Measurements from ENCODE around the gene C1QTNF6. TPM values are rescaled to one million over a fixed set of nuclear protein-coding genes. Genes with fewer than 3 reads are reported as not detected.

The C1QTNF6 gene
- total and polyA plus RNA-seq, 9 donors: 10.3 to 28.9 (median 17.5) TPM

DNA sequence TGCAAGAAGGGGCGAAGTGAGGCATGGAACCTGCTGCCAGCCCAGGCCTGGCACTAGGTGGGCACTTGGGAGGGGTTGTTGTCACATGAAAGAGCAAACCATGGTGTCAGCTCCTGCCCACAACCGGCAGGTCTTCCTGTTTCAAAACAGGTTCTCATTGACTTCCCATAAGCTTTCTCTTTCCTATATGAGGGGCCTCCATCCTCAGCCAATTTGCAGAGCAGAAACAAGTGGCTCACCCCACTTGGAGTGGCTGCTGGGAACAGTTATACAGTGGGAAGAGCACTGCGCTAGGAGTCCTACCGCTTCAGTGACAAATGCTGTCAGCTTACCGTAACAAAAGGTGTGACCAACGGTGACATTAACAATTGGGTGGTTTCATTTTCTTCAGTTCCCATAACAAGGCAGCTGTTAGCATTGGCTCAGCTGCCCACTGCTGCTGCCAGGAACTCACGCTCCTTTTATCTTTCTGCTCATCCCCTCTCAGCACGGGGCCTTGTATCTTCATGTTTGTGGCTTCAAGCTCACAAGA lies 34.5 kb upstream of the C1QTNF6 start:
- H3K36me3 ChIP-seq (ENCODE audit: control insufficient read depth, insufficient read depth, low read length): no peaks in the 10 kb centered on the region
- WGBS (ENCODE audit: insufficient coverage): 84% methylated on average over 7 of the region's 8 CpGs
- no peak overlapping the region for H3K4me3 ChIP-seq (ENCODE audit: low read length)
- H3K27me3 ChIP-seq (ENCODE audit: control insufficient read depth, insufficient read depth, low read length): peaks cover 2% of the 10 kb centered on the region
- no peak overlapping the region for H3K27ac ChIP-seq (ENCODE audit: low read length)
- H3K4me1 ChIP-seq (ENCODE audit: control insufficient read depth, insufficient read depth, low read length): peaks cover 2% of the 10 kb centered on the region
- no peak for DNase-seq
- H3K9me3 ChIP-seq (replicated peaks; ENCODE audit: control insufficient read depth, low read depth, low read length): no peaks in the 10 kb centered on the region

DNA sequence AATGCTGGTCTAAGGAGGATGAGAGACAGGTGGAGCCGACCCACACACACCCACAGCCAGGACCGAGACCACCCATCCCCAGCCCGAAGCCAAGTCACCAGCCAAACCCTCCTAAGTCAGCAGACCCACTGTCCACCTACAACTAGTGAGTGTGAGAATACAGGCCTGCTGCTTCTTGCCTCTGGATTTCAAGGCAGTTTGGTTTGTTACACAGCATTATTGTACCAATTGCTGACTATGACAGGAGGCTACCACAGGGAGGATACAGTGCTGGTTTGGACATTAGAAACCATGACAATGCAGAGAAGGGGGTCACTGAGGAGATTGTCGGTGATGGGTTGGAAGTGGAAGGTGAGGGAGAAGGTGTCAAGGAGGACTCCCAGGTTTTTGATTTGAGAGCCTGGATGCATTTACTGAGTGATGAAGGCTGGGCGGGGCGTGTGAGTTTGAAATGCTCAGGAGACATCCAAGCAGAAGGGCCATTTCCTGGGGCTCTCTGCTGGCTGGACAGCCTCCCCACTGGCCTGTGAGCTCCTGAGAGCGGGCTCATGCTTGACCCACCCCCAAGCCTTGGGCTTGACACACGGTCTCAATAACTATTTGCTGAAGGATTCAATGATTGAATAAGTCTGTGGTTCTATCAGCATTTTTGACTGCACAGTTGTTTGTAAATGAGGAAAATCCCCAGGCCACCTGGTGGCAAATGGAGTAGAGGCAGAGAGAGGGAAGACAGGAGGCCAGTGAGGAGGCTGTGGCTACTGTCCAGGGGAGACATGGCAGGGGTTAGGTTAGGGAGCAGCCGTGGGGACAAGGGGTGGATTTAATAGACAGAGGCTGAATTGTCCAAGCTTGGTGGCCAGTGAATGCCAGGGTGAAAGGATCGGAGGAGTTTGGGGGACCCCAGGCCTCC lies 33.6 kb upstream of the C1QTNF6 start:
- Histone ChIP-seq H3K36me3 (ENCODE audit: control insufficient read depth, insufficient read depth, low read length) (no peaks in the 10 kb centered on the region), H3K4me1 (ENCODE audit: control insufficient read depth, insufficient read depth, low read length) (peaks cover 2% of the 10 kb centered on the region), H3K4me3 (ENCODE audit: low read length) (no peak overlapping the region), H3K9me3 (replicated peaks; ENCODE audit: control insufficient read depth, low read depth, low read length) (no peaks in the 10 kb centered on the region), H3K27ac (ENCODE audit: low read length) (no peak overlapping the region), H3K27me3 (ENCODE audit: control insufficient read depth, insufficient read depth, low read length) (peaks cover 2% of the 10 kb centered on the region)
- DNase-seq: no peak
- WGBS (ENCODE audit: insufficient coverage): 92% methylated on average over 7 of the region's 10 CpGs

DNA sequence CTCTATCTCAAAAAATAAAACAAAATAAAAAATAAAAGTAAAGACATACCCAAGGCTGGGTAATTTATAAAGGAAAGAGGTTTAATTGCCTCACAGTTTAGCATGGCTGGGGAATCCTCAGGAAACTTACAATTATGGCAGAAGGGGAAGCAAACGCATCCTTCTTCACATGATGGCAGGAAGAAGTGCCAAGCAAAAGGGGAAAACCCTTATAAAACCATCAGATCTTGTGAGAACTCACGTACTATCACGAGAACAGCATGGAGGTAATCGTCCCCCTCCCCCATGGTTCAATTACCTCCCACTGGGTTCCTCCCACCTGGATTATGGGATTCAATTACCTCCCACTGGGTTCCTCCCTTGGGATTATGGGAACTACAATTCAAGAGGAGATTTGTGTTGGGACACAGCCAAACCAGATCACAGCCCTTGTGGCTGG lies 32.5 kb upstream of the C1QTNF6 start:
- Histone ChIP-seq H3K4me3 (ENCODE audit: low read length) (no peak overlapping the region), H3K4me1 (ENCODE audit: control insufficient read depth, insufficient read depth, low read length) (peaks cover 2% of the 10 kb centered on the region), H3K36me3 (ENCODE audit: control insufficient read depth, insufficient read depth, low read length) (no peaks in the 10 kb centered on the region), H3K27ac (ENCODE audit: low read length) (no peak overlapping the region), H3K27me3 (ENCODE audit: control insufficient read depth, insufficient read depth, low read length) (peaks cover 2% of the 10 kb centered on the region), H3K9me3 (replicated peaks; ENCODE audit: control insufficient read depth, low read depth, low read length) (no peaks in the 10 kb centered on the region)
- no CpG with 5 or more reads among the region's 4 CpGs for WGBS (ENCODE audit: insufficient coverage)
- no peak for DNase-seq

DNA sequence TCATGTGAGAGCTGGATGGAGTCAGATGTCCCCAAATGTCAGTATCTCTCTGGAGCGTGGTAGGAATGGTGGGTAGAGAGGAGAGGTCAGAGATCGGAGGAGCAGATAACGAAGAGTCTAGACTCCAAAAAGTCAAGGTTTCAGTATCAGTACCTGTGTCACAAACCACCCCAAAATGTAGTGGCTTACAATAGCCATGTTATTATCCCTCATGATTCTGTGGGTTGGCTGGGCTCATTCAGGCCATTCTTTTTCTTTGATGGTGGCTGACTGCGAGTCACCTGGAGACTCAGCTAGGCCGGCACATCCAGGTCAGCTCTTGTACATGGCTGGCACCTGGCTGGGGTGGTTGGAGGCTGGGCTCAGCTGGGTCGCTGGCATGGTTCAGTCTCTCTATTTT lies 31.5 kb upstream of the C1QTNF6 start:
- Histone ChIP-seq H3K9me3 (replicated peaks; ENCODE audit: control insufficient read depth, low read depth, low read length) (no peaks in the 10 kb centered on the region), H3K27ac (ENCODE audit: low read length) (no peak overlapping the region), H3K4me1 (ENCODE audit: control insufficient read depth, insufficient read depth, low read length) (peaks cover 2% of the 10 kb centered on the region), H3K27me3 (ENCODE audit: control insufficient read depth, insufficient read depth, low read length) (peaks cover 2% of the 10 kb centered on the region), H3K4me3 (ENCODE audit: low read length) (no peak overlapping the region), H3K36me3 (ENCODE audit: control insufficient read depth, insufficient read depth, low read length) (no peaks in the 10 kb centered on the region)
- DNase-seq: no peak
- WGBS (ENCODE audit: insufficient coverage): 82% methylated on average over 2 of the region's 6 CpGs

DNA sequence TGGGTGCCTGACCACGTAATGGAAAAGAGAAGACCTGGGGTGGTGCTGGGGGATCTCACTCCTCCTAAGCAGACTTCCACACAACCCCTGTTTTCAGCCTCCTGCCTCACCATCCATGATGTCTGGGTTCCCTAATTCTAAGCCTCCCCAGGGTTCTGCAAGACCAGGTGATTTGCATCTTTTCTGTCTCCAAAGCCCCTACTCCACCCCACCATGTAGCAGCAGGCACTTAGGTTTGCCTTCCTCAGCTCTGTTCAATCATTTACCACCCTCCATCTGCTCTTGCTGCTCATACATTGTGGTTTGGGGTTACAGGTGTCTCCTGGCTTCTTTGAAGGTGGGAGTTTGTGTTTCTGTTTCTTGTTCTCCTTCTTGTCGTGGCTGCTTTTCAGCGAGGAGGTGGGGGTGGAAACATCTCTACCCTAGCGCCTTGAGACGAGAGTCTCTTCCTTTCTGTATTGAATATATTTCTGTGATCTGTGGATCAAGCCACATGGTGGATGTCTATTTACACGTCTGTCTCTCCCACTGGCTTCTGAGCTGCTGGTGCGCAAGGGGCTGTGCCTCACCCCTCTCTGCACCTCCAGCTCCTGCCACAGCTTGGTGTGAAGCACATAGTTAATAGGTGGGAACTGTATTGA lies 30.8 kb upstream of the C1QTNF6 start:
- Histone ChIP-seq H3K4me3 (ENCODE audit: low read length) (no peak overlapping the region), H3K36me3 (ENCODE audit: control insufficient read depth, insufficient read depth, low read length) (no peaks in the 10 kb centered on the region), H3K27ac (ENCODE audit: low read length) (no peak overlapping the region), H3K4me1 (ENCODE audit: control insufficient read depth, insufficient read depth, low read length) (peaks cover 2% of the 10 kb centered on the region), H3K9me3 (replicated peaks; ENCODE audit: control insufficient read depth, low read depth, low read length) (no peaks in the 10 kb centered on the region), H3K27me3 (ENCODE audit: control insufficient read depth, insufficient read depth, low read length) (peaks cover 6% of the 10 kb centered on the region)
- no peak for DNase-seq
- WGBS (ENCODE audit: insufficient coverage): no CpG with 5 or more reads among the region's 7 CpGs

DNA sequence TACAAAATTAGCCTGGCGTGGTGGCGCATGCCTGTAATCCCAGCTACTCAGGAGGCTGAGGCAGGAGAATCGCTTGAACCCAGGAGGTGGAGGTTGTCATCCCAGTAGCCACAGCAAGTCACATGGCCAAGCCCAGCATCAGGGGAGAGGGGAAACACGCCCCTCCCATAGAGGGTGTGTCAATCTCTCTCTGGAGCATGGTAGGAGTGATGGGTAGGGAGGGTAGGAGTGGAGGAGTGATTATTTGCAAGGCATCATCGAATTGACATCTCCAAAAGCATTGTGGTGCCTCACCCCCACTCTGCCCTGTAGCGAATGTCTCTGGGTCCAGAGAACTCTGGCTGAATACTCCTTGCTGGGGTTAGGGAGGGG lies 30.3 kb upstream of the C1QTNF6 start:
- 83% methylated on average over 2 of the region's 6 CpGs for WGBS (ENCODE audit: insufficient coverage)
- no peak overlapping the region for H3K4me3 ChIP-seq (ENCODE audit: low read length)

DNA sequence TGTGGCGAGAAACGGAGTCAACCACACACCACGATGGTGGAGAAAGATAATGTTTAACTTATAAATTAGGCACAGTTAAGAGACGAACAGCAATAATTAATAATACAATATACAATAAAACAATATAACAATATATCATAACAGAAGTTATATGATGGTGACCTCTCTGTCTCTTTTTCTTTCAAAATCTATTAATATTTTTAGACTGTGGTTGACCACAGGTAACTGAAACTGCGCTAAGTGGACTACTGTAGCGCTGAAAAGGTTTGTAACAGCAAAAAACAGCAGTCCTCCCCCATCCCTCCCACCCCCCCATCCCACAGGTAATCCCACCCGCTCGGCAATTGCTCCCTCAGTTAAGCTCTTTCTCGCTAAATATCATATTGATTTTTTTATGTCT lies 27.8 kb upstream of the C1QTNF6 start:
- DNase-seq: no peak
- H3K36me3 ChIP-seq (ENCODE audit: control insufficient read depth, insufficient read depth, low read length): no peaks in the 10 kb centered on the region
- WGBS (ENCODE audit: insufficient coverage): no CpG with 5 or more reads among the region's 9 CpGs
- no peaks in the 10 kb centered on the region for H3K9me3 ChIP-seq (replicated peaks; ENCODE audit: control insufficient read depth, low read depth, low read length)
- H3K27ac ChIP-seq (ENCODE audit: low read length): no peak overlapping the region
- peaks cover 13% of the 10 kb centered on the region for H3K4me1 ChIP-seq (ENCODE audit: control insufficient read depth, insufficient read depth, low read length)
- no peak overlapping the region for H3K4me3 ChIP-seq (ENCODE audit: low read length)
- peaks cover 19% of the 10 kb centered on the region for H3K27me3 ChIP-seq (ENCODE audit: control insufficient read depth, insufficient read depth, low read length)

More for the DNA sequence above, 30.3 kb upstream of the C1QTNF6 start:
- peaks cover 2% of the 10 kb centered on the region for H3K4me1 ChIP-seq (ENCODE audit: control insufficient read depth, insufficient read depth, low read length)
- no peaks in the 10 kb centered on the region for H3K36me3 ChIP-seq (ENCODE audit: control insufficient read depth, insufficient read depth, low read length)
- no peak for DNase-seq
- H3K9me3 ChIP-seq (replicated peaks; ENCODE audit: control insufficient read depth, low read depth, low read length): no peaks in the 10 kb centered on the region
- H3K27me3 ChIP-seq (ENCODE audit: control insufficient read depth, insufficient read depth, low read length): peaks cover 7% of the 10 kb centered on the region
- no peak overlapping the region for H3K27ac ChIP-seq (ENCODE audit: low read length)

DNA sequence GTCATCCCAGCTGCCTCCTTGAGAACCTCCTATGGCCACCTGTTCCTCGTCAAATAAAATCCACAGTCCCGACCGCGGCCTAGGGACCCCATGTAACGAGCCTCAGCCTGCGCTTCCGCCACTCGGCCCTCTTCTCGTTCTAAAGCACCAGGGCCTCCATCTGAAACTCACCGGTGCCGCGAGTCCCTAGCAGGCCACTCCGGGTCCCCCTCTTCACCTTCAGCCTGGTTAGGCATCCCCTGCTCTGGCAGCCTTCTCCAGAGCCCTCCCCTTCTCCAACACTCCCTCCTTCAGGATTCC lies 26.6 kb upstream of the C1QTNF6 start:
- H3K4me1 ChIP-seq (ENCODE audit: control insufficient read depth, insufficient read depth, low read length): peaks cover 13% of the 10 kb centered on the region
- no peak for DNase-seq
- WGBS (ENCODE audit: insufficient coverage): 48% methylated on average over 13 of the region's 13 CpGs
- H3K27ac ChIP-seq (ENCODE audit: low read length): no peak overlapping the region
- no peak overlapping the region for H3K4me3 ChIP-seq (ENCODE audit: low read length)
- peaks cover 21% of the 10 kb centered on the region for H3K27me3 ChIP-seq (ENCODE audit: control insufficient read depth, insufficient read depth, low read length)
- H3K36me3 ChIP-seq (ENCODE audit: control insufficient read depth, insufficient read depth, low read length): no peaks in the 10 kb centered on the region
- no peaks in the 10 kb centered on the region for H3K9me3 ChIP-seq (replicated peaks; ENCODE audit: control insufficient read depth, low read depth, low read length)

DNA sequence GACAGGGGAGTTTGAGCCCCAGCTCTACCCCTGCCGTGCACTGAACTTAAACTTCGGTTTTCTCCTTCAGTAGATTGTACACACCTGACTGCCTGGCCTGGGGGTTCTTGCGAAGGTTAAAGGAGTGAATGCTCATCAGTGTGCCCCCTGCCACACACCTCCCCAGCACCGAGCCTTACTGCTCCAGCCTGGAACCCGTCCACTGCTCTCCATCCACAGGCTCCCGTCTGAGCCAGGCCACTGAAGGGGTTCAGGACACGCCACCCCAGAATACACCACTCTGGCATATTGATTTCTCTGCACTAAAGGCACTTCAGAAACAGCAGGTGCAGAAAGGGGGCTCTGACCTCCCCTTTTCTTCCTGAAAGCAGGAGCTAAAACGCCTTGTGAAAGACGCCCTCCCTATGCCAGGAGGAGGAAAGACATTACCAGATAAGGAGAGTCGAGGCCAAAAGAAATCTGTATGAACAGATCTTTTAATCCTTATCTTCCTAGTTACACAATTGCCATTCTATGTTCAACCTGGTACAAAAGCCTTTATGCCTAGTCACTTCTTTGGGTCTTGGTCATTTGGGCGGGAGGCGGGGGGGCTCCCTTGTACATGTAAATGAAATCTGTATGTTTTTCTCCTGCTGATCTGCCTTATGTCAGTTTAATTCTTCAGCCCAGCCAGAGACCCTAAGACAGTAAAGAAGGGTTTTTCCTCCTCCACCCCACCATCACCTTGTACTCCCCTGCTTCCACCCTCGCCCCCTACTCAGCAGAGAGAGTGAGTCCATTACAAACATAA lies 26.1 kb upstream of the C1QTNF6 start:
- no peak overlapping the region for H3K27ac ChIP-seq (ENCODE audit: low read length)
- WGBS (ENCODE audit: insufficient coverage): 85% methylated on average over 7 of the region's 13 CpGs
- no peak overlapping the region for H3K4me3 ChIP-seq (ENCODE audit: low read length)
- DNase-seq: no peak
- H3K36me3 ChIP-seq (ENCODE audit: control insufficient read depth, insufficient read depth, low read length): no peaks in the 10 kb centered on the region
- H3K27me3 ChIP-seq (ENCODE audit: control insufficient read depth, insufficient read depth, low read length): peaks cover 23% of the 10 kb centered on the region
- H3K9me3 ChIP-seq (replicated peaks; ENCODE audit: control insufficient read depth, low read depth, low read length): no peaks in the 10 kb centered on the region
- peaks cover 13% of the 10 kb centered on the region for H3K4me1 ChIP-seq (ENCODE audit: control insufficient read depth, insufficient read depth, low read length)

All from muscle of leg (tissue), 11 donors.